Endothelial cell (in vitro differentiated cells): ENCODE data around the gene TEX35. TPM values are rescaled to one million over a fixed set of nuclear protein-coding genes. Genes with fewer than 3 reads are reported as not detected.

Source experiments
- DNase-seq: peaks from one replicate; pipeline ENCODE4 v3.0.0; 2021; ENCODE audit warnings: low spot score
- H3K27ac Mint-ChIP-seq: one replicate; pipeline ENCODE4 v1.8.0; 2021; ENCODE audit warnings: mixed read lengths, inconsistent platforms; ENCODE audit not compliant: unreplicated experiment
- H3K27me3 Mint-ChIP-seq: one replicate; pipeline ENCODE4 v1.8.0; 2021; ENCODE audit warnings: mild to moderate bottlenecking, moderate library complexity, mixed read lengths, inconsistent platforms; ENCODE audit not compliant: unreplicated experiment
- H3K36me3 Mint-ChIP-seq: one replicate; pipeline ENCODE4 v1.8.0; 2021; ENCODE audit warnings: mild to moderate bottlenecking, low read depth, mixed read lengths, inconsistent platforms; ENCODE audit not compliant: unreplicated experiment
- H3K4me1 Mint-ChIP-seq: one replicate; pipeline ENCODE4 v1.8.0; 2021; ENCODE audit warnings: mild to moderate bottlenecking, mixed read lengths, inconsistent platforms; ENCODE audit not compliant: unreplicated experiment
- H3K4me3 Mint-ChIP-seq: one replicate; pipeline ENCODE4 v1.8.0; 2021; ENCODE audit warnings: mild to moderate bottlenecking, mixed read lengths, inconsistent platforms; ENCODE audit not compliant: unreplicated experiment
- H3K9me3 Mint-ChIP-seq: one replicate; pipeline ENCODE4 v1.8.0; 2021; ENCODE audit warnings: mixed read lengths, inconsistent platforms; ENCODE audit not compliant: unreplicated experiment
- total RNA-seq: library from RNA; stranded (reverse); fragmentation: NEBNext Ultra II Directional; extraction: Animal tissue kit (Norgen Biotek cat#: 25700); gene quantifications from one replicate; pipeline ENCODE4 v1.2.1, GENCODE V29; 2021; ENCODE audit not compliant: unreplicated experiment
- TF ChIP-seq, protein P1 (sequence below): fragments of 200-600 bp; sonication (generic); IDR thresholded peaks from one replicate; pipeline ENCODE4 v1.5.0; 2021; ENCODE audit warnings: antibody characterized with exemption; ENCODE audit not compliant: unreplicated experiment

Gene TEX35
- total RNA-seq, 1 donor from 2014 or later: not detected

DNA sequence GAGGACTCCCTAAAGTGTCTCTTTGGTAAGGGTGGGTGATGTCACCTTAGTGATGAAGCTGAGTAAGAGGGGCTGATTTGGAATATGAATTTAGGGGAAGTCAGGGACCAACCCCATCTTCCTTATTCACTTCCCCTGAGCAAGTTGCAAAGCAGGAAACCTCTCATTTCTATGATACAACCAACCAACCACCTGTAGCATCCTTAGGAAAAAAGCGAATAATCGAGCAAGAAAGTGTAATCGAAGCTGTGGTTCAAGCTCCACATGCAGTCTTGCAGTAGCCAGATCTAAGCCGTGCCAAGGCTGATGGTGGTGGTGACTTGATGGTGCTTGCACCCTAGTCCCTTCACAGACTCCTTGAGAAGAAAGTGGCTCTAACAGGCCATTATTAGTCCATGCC is 3.2 kb downstream of the TEX35 start:
- no peaks in the 10 kb centered on the region for H3K36me3 Mint-ChIP-seq
- peaks cover 4% of the 10 kb centered on the region for H3K27me3 Mint-ChIP-seq
- H3K9me3 Mint-ChIP-seq: no peaks in the 10 kb centered on the region
- H3K27ac Mint-ChIP-seq: no peak overlapping the region
- no peak overlapping the region for H3K4me3 Mint-ChIP-seq
- no peaks in the 10 kb centered on the region for H3K4me1 Mint-ChIP-seq
- DNase-seq: no peak
- TF ChIP-seq, protein P1, sequence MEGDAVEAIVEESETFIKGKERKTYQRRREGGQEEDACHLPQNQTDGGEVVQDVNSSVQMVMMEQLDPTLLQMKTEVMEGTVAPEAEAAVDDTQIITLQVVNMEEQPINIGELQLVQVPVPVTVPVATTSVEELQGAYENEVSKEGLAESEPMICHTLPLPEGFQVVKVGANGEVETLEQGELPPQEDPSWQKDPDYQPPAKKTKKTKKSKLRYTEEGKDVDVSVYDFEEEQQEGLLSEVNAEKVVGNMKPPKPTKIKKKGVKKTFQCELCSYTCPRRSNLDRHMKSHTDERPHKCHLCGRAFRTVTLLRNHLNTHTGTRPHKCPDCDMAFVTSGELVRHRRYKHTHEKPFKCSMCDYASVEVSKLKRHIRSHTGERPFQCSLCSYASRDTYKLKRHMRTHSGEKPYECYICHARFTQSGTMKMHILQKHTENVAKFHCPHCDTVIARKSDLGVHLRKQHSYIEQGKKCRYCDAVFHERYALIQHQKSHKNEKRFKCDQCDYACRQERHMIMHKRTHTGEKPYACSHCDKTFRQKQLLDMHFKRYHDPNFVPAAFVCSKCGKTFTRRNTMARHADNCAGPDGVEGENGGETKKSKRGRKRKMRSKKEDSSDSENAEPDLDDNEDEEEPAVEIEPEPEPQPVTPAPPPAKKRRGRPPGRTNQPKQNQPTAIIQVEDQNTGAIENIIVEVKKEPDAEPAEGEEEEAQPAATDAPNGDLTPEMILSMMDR: no peak

DNA sequence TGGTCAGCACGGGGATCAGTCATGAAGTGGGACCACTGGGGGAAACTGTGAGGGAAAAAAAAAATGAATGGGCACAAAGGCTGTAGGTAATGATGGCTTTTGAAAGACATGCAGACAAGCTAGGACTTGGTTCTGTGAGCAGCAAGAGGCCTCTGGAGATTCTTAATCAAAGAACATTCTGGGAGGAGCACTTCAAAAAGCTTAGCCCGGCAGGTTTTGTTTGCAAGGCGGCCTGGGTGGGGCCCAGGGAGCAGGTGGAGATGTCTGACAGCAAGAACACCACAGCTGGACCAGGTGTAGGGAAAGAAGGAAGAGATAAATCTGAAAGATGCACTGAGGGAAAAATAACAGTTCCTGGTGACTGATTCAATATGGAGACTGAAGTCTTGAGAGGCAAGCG is 6.0 kb downstream of the TEX35 start:
- H3K27me3 Mint-ChIP-seq: peaks cover 5% of the 10 kb centered on the region

DNA sequence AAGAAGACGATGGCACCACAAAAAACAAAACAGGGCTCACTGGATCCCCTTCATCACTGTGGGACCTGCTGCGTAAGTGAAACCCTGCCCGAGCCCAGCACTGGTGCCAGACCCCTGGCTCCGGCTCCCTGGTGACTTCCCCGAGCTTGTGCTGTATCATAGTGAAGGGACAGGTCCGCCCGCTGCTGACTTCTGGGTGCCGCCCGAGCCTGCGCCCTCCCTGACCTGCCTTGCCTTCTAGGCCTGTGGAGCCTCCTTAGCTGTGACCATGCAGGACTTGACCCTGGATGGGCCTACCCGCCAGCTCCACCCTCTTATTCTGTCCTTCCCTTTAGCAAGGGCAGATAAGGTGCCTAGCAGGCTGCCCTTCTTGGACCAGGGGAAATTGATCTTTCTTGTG is 7.9 kb downstream of the TEX35 start:
- no peak overlapping the region for H3K27ac Mint-ChIP-seq
- TF ChIP-seq, protein P1: no peak
- peaks cover 3% of the 10 kb centered on the region for H3K27me3 Mint-ChIP-seq
- no peak for DNase-seq
- H3K36me3 Mint-ChIP-seq: no peaks in the 10 kb centered on the region
- H3K4me3 Mint-ChIP-seq: no peak overlapping the region
- no peaks in the 10 kb centered on the region for H3K4me1 Mint-ChIP-seq
- H3K9me3 Mint-ChIP-seq: no peaks in the 10 kb centered on the region

More for the DNA sequence above, 6.0 kb downstream of the TEX35 start:
- TF ChIP-seq, protein P1: no peak
- Mint-ChIP-seq H3K4me1 (no peaks in the 10 kb centered on the region), H3K9me3 (no peaks in the 10 kb centered on the region), H3K36me3 (no peaks in the 10 kb centered on the region), H3K27ac (no peak overlapping the region), H3K4me3 (no peak overlapping the region)
- DNase-seq: no peak

DNA sequence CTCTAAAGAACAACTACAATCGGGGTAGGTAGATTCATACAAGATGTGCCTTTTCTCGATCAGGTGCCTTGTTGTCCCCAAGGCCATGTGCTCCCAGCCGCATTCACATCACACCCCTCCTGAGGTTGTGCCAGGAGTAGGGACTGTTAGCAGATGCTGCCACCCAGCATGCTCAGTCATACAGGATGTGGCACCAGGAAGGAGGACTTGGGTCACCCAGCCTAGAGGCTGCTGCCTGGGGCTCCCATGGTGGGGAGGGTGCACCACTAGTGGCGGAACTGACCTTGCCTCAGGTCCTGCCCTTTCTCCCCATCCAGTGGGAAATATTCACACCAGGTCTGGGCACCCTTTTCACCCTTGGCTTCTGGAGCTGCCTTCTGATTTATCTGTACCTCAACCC is 8.3 kb downstream of the TEX35 start:
- H3K27ac Mint-ChIP-seq: no peak overlapping the region
- peaks cover 3% of the 10 kb centered on the region for H3K27me3 Mint-ChIP-seq
- no peak overlapping the region for H3K4me3 Mint-ChIP-seq
- H3K4me1 Mint-ChIP-seq: no peaks in the 10 kb centered on the region
- TF ChIP-seq, protein P1: no peak
- no peak for DNase-seq
- H3K9me3 Mint-ChIP-seq: no peaks in the 10 kb centered on the region
- H3K36me3 Mint-ChIP-seq: no peaks in the 10 kb centered on the region

DNA sequence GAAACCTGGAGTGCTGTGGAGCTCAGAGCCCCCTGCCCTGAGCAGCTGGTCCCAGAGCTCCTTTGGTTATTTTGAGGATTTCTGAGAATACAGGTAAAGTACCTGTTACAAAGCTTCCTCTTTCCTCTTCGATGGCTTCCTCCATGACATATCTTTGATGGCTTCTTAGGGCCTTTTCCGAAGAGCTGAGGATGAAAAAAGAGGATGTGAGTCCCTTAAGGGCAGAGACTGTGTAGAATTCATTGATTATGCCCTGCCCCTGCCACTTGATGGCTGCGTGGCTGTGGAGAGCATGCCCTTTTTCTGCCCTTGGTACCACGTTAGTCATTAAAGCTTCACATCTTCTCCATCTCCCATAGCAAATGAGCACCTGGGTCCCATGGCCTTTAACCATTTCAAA is 14.2 kb downstream of the TEX35 start:
- Mint-ChIP-seq H3K4me1 (no peaks in the 10 kb centered on the region), H3K36me3 (no peaks in the 10 kb centered on the region), H3K4me3 (no peak overlapping the region), H3K9me3 (no peaks in the 10 kb centered on the region), H3K27ac (no peak overlapping the region), H3K27me3 (peaks cover 4% of the 10 kb centered on the region)
- TF ChIP-seq, protein P1: no peak
- DNase-seq: no peak
